ENCODE results near the gene RNU4-1.
A peak's percentile ranks its signal among the peaks of the same experiment; 100 is the strongest.
"Not testable (repeated sequence)": the region's sequence is repeated elsewhere in the genome, so short reads cannot be mapped to it uniquely, and the experiment has no call there.

RNU4-1 gene

DNA sequence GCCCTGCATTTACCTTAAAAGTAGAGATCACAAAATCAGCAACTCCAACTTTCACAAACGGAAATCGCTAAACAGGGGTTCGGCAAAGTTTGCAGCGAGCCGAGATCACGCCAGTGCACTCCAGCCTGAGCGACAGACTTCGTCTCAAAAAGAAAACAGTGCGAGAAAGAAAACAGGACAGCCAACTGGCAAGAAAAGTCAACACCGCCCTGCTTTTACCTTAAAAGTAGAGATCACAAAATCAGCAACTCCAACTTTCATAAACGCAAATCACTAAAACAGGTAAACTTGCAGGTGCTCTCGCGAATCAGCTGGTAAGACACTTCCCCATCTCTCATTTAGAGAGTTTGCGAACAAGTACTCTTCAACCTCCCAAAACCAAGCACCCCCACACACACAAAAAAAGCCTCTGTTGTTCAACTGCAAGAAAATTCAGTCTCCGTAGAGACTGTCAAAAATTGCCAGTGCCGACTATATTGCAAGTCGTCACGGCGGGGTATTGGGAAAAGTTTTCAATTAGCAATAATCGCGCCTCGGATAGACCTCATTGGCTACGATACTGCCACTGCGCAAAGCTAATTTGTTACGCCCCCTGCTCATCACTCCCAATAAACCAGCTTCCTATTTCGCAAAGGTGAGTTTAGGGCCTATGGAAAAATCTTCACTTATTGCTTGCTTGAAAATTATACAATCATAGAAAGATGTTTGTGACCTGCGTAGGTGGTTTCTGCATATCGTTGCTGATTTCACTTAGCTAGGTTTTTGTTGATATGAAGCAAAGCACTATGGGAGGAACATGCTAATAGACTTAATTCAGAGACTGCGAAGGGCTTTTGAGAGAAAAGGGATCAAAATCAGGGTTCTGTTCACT lies at the start of gene RNU4-1:
TSS of gene RNU4-1 (minus strand) at position 577 of the 871 bp plus-strand sequence.
- peak within 1 kb of the TSS; percentile 94 for H3K27ac ChIP-seq (ENCODE audit: low read depth, low read length)
- H3K9me3 ChIP-seq (ENCODE audit: low read length) = no peaks in the 10 kb centered on the region
- H3K4me3 ChIP-seq (ENCODE audit: low read depth in 1 of 2, low read length in 2 of 2) = peak within 1 kb of the TSS; percentile 17 to 77
- no peaks in the 10 kb centered on the region for H3K27me3 ChIP-seq (ENCODE audit: control insufficient read depth in 1 of 2, insufficient read depth in 2 of 2, low read length in 2 of 2)
- no peaks in the 10 kb centered on the region for H3K36me3 ChIP-seq (ENCODE audit: insufficient read depth, low read length)
- H3K9ac ChIP-seq (ENCODE audit: low read length) = peak within 1 kb of the TSS; percentile 93
- no peaks in the 10 kb centered on the region for H3K4me1 ChIP-seq (ENCODE audit: insufficient read depth, low read length)

DNA sequence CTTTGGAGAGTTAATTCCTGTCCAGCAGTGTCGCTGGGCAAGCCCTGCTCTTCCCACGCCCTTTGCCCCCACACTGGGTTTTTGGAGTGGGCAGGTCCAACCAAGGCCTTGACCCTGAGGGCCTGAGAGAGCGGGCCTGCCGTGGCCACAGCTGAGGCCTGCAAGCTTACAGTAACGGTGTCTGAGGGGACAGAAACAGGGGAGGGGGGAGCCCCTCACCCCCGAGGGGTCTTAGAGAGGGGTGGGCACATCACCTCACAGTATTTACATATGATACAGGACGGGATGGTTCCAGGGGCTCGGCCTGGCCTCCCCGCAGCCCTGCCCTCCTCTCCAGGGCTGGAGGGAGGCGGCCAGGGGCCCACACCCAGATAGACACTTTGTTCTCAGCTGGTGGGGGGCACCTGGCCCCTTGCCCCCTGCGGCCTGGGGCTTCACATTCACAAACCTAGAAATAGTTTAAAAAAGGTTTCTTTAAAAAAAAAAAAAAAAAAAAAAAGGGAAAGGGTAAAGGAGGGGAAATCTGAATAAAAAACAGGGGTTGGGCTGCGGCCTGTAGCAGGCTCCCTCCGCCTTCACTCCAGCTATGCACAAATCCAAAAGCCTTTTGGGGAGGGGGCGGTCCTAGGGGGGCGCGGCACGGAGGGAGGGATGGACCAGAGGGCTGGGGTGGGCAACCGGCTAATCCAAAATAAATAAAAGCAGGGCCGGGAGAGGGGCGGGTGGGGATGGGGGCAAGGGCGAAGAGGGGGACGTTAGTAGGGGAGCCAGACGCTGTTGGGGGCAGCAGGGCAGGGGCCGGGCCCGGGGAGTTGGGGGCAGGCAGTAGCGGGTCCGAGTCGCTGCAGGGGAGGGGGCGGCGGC lies 49.4 kb upstream of the RNU4-1 start:
- H3K4me1 ChIP-seq (ENCODE audit: insufficient read depth, low read length) = no peaks in the 10 kb centered on the region
- no peaks in the 10 kb centered on the region for H3K36me3 ChIP-seq (ENCODE audit: insufficient read depth, low read length)
- no peak overlapping the region for H3K9ac ChIP-seq (ENCODE audit: low read length)
- peaks cover 0 to 15% of the 10 kb centered on the region in 2 donors for H3K27me3 ChIP-seq (ENCODE audit: control insufficient read depth in 1 of 2, insufficient read depth in 2 of 2, low read length in 2 of 2)
- H3K9me3 ChIP-seq (ENCODE audit: low read length) = no peaks in the 10 kb centered on the region
- H3K4me3 ChIP-seq (ENCODE audit: low read depth in 1 of 2, low read length in 2 of 2) = no peak overlapping the region
- H3K27ac ChIP-seq (ENCODE audit: low read depth, low read length) = no peak overlapping the region

DNA sequence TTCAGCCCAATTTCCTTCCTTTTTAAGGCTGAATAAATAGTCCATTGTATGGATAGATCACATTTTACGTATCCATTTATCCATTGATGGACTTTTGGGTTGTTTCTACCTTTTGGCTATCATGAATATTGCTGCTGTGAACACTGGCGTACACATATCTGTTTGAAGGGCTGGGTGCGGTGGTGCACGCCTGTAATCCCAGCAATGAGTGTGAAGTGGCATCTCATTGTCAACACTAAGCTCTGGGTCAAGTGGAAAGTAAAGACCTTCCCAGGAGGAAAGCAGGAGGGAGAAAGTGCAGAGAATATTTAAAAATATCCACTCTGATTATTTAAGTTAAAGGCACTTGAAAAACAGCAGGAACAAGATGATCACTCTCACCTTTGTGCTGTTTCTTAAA lies 46.2 kb upstream of the RNU4-1 start:
- Histone ChIP-seq H3K9ac (ENCODE audit: low read length) (no peak overlapping the region), H3K4me1 (ENCODE audit: insufficient read depth, low read length) (no peaks in the 10 kb centered on the region), H3K27ac (ENCODE audit: low read depth, low read length) (no peak overlapping the region), H3K36me3 (ENCODE audit: insufficient read depth, low read length) (no peaks in the 10 kb centered on the region), H3K27me3 (ENCODE audit: control insufficient read depth in 1 of 2, insufficient read depth in 2 of 2, low read length in 2 of 2) (peaks cover 0 to 15% of the 10 kb centered on the region in 2 donors), H3K4me3 (ENCODE audit: low read depth in 1 of 2, low read length in 2 of 2) (no peak overlapping the region), H3K9me3 (ENCODE audit: low read length) (no peaks in the 10 kb centered on the region)

DNA sequence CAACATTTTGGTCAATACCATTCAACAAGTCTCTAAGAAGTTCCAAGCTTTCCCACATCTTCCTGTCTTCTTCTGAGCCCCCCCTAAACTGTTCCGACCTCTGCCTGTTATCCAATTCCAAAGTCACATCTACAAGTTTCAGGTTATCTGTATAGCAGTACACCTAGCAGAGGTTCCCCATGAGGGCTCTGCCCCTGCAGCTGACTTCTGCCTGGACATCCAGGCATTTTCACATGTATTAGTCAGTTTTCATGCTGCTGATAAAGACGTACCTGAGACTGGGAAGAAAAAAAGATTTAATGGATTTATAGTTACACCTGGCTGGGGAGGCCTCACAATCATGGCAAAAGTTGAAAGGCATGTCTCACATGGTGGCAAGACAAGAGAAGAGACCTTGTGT lies 44.7 kb upstream of the RNU4-1 start:
- Histone ChIP-seq H3K27me3 (ENCODE audit: control insufficient read depth in 1 of 2, insufficient read depth in 2 of 2, low read length in 2 of 2) (peaks cover 0 to 15% of the 10 kb centered on the region in 2 donors), H3K4me3 (ENCODE audit: low read depth in 1 of 2, low read length in 2 of 2) (no peak overlapping the region), H3K27ac (ENCODE audit: low read depth, low read length) (no peak overlapping the region), H3K9ac (ENCODE audit: low read length) (no peak overlapping the region), H3K36me3 (ENCODE audit: insufficient read depth, low read length) (no peaks in the 10 kb centered on the region), H3K9me3 (ENCODE audit: low read length) (no peaks in the 10 kb centered on the region), H3K4me1 (ENCODE audit: insufficient read depth, low read length) (no peaks in the 10 kb centered on the region)

DNA sequence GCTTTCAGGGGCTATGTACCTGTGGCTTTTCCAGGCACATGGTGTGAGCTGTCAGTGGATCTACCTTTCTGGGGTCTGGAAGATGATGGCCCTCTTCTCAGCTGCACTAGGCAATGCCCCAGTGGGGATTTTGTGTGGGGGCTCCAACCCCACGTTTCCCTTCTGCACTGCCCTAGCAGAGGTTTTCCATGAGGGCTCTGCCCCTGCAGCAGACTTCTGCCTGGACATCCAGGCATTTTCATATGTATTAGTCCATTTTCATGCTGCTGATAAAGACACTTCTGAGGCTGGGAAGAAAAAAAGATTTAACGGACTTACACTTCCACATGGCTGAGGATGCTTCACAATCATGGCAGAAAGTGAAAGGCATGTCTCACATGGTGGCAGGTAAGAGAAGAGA lies 43.4 kb upstream of the RNU4-1 start:
- H3K4me3 ChIP-seq (ENCODE audit: low read depth in 1 of 2, low read length in 2 of 2); H3K9ac ChIP-seq (ENCODE audit: low read length); H3K36me3 ChIP-seq (ENCODE audit: insufficient read depth, low read length); H3K4me1 ChIP-seq (ENCODE audit: insufficient read depth, low read length); H3K27ac ChIP-seq (ENCODE audit: low read depth, low read length); H3K9me3 ChIP-seq (ENCODE audit: low read length); H3K27me3 ChIP-seq (ENCODE audit: control insufficient read depth in 1 of 2, insufficient read depth in 2 of 2, low read length in 2 of 2): not testable (repeated sequence)

DNA sequence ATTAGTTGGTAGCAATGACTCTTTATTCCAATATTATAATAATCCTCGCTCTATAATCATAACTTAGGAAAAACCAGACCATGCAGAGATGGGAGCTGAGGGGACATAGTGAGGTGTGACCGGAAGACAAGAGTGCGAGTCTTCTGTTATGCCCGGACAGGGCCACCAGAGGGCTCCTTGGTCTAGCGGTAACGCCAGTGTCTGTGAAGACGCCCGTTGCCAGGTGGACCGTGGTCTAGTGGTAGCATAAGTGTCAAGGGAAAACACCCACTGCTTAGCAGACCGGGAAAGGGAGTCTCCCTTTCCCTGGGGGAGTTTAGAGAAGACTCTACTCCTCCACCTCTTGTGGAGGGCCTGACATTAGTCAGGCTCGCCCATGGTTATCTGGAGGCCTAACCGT lies 42.4 kb upstream of the RNU4-1 start:
- not testable (repeated sequence) for H3K4me1 ChIP-seq (ENCODE audit: insufficient read depth, low read length); H3K27ac ChIP-seq (ENCODE audit: low read depth, low read length); H3K4me3 ChIP-seq (ENCODE audit: low read depth in 1 of 2, low read length in 2 of 2); H3K9me3 ChIP-seq (ENCODE audit: low read length); H3K27me3 ChIP-seq (ENCODE audit: control insufficient read depth in 1 of 2, insufficient read depth in 2 of 2, low read length in 2 of 2); H3K9ac ChIP-seq (ENCODE audit: low read length); H3K36me3 ChIP-seq (ENCODE audit: insufficient read depth, low read length)

DNA sequence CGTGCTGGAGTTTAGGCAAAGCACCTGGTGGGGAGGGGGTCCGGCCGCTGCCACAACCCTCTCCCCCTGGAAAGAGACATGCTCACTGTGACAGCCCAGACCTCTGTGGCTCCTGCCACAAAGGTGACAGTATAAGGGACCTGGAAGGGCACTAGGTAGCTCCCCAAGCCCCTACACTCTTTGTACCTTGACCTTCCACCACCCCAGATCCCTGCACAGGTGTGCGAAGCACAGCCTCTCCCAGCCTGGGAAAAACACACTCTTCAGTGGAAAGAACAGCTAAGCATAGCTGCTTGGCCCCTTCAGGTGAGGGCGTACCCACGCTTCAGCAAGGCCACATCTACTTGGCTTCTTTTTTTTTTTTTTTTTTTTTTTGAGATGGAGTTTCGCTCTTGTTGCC lies 39.5 kb upstream of the RNU4-1 start:
- no peak overlapping the region for H3K4me3 ChIP-seq (ENCODE audit: low read depth in 1 of 2, low read length in 2 of 2)
- no peaks in the 10 kb centered on the region for H3K36me3 ChIP-seq (ENCODE audit: insufficient read depth, low read length)
- H3K9ac ChIP-seq (ENCODE audit: low read length) = no peak overlapping the region
- no peaks in the 10 kb centered on the region for H3K27me3 ChIP-seq (ENCODE audit: control insufficient read depth in 1 of 2, insufficient read depth in 2 of 2, low read length in 2 of 2)
- no peak overlapping the region for H3K27ac ChIP-seq (ENCODE audit: low read depth, low read length)
- H3K4me1 ChIP-seq (ENCODE audit: insufficient read depth, low read length) = no peaks in the 10 kb centered on the region
- H3K9me3 ChIP-seq (ENCODE audit: low read length) = no peaks in the 10 kb centered on the region

DNA sequence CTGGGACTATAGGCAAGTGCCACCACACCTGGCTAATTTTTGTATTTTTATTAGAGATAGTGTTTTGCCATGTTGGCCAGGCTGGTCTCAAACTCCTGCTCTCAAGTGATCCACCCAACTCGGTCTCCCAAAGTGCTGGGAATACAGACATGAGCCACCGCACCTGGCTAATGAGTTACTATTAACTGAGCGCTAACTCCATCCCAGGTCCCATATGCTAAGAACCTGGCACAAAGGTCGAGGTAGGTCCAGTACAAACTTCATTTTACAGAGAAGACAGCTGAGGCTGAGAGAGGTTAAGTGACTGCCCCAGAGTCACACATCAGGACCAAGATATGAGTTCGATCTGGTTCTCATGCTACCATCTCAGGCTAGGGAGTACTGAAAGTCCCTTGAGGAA lies 39.0 kb upstream of the RNU4-1 start:
- Histone ChIP-seq H3K9ac (ENCODE audit: low read length) (no peak overlapping the region), H3K4me3 (ENCODE audit: low read depth in 1 of 2, low read length in 2 of 2) (no peak overlapping the region), H3K27ac (ENCODE audit: low read depth, low read length) (no peak overlapping the region), H3K4me1 (ENCODE audit: insufficient read depth, low read length) (no peaks in the 10 kb centered on the region), H3K27me3 (ENCODE audit: control insufficient read depth in 1 of 2, insufficient read depth in 2 of 2, low read length in 2 of 2) (no peaks in the 10 kb centered on the region), H3K36me3 (ENCODE audit: insufficient read depth, low read length) (no peaks in the 10 kb centered on the region), H3K9me3 (ENCODE audit: low read length) (no peaks in the 10 kb centered on the region)

DNA sequence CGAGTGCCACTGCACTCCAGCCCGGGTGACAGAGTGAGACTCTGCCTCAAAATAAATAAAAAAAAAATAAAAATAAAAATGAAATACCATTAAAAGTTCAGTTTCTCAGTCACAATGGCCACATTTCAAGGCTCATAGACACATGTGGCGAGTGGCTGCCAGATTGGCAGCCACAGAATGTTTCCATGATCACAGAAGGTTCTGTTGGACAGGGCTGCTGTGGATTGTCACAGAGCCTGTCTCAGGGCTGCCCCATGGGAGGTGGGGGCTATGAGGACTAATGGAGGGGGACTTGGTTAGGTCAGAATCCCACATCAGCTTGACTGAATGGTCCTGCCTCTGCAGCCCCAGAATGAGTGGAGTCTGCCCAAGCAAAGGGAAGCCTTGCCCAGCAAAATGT lies 38.4 kb upstream of the RNU4-1 start:
- Histone ChIP-seq H3K27me3 (ENCODE audit: control insufficient read depth in 1 of 2, insufficient read depth in 2 of 2, low read length in 2 of 2) (no peaks in the 10 kb centered on the region), H3K27ac (ENCODE audit: low read depth, low read length) (no peak overlapping the region), H3K4me1 (ENCODE audit: insufficient read depth, low read length) (no peaks in the 10 kb centered on the region), H3K9ac (ENCODE audit: low read length) (no peak overlapping the region), H3K9me3 (ENCODE audit: low read length) (no peaks in the 10 kb centered on the region), H3K36me3 (ENCODE audit: insufficient read depth, low read length) (no peaks in the 10 kb centered on the region), H3K4me3 (ENCODE audit: low read depth in 1 of 2, low read length in 2 of 2) (no peak overlapping the region)

DNA sequence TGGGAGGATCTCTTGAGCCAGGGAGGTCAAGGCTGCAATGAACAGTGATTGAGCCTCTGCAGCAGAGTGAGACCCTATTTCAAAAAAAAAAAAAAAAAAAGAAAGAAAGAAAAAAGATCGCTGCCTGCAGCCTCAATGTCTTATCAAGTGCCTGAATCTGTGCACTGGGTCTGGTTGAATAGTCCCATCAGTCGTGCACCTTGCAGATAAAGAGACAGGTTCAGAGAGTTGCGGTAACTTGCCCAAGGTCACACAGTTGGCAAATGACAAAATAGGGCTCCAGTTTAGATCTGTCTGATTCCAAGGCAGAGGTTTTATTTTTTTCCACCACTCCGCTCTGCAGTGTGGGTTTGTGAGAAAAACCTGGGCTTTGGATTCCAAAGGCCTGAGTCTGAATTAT lies 35.2 kb upstream of the RNU4-1 start:
- H3K27ac ChIP-seq (ENCODE audit: low read depth, low read length) = no peak overlapping the region

DNA sequence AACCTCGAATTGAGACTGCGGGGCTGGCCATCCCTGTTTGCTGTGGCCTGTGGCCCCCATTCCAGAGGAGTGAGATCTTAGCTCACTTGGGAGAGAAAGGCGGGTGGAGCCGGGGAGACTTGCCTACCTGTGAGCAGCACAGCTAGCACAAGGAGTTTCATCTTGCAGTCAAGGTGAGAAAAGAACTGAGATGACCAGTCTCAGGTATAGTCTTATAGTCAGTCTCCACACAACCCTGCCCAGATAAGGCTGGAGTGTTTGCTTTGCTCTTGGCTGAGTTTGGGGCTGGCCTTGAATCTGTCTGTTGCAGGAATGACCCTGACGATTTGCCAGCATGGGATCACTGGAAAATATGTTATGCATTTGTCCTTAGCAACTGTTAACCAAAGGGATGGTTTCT lies 34.6 kb upstream of the RNU4-1 start, which contains the start of gene PLA2G1B:
TSS of gene PLA2G1B (minus strand) at position 187 of the 400 bp plus-strand sequence. CDS start at position 161, 26 bp downstream.
- Histone ChIP-seq H3K27ac (ENCODE audit: low read depth, low read length) (no peak within 1 kb of the TSS), H3K4me1 (ENCODE audit: insufficient read depth, low read length) (no peaks in the 10 kb centered on the region), H3K36me3 (ENCODE audit: insufficient read depth, low read length) (no peaks in the 10 kb centered on the region), H3K4me3 (ENCODE audit: low read depth in 1 of 2, low read length in 2 of 2) (no peak within 1 kb of the TSS), H3K9ac (ENCODE audit: low read length) (no peak within 1 kb of the TSS), H3K9me3 (ENCODE audit: low read length) (no peaks in the 10 kb centered on the region), H3K27me3 (ENCODE audit: control insufficient read depth in 1 of 2, insufficient read depth in 2 of 2, low read length in 2 of 2) (no peaks in the 10 kb centered on the region)

More for the DNA sequence above, 35.2 kb upstream of the RNU4-1 start:
- Histone ChIP-seq H3K4me1 (ENCODE audit: insufficient read depth, low read length) (no peaks in the 10 kb centered on the region), H3K27me3 (ENCODE audit: control insufficient read depth in 1 of 2, insufficient read depth in 2 of 2, low read length in 2 of 2) (no peaks in the 10 kb centered on the region), H3K9me3 (ENCODE audit: low read length) (no peaks in the 10 kb centered on the region), H3K36me3 (ENCODE audit: insufficient read depth, low read length) (no peaks in the 10 kb centered on the region), H3K9ac (ENCODE audit: low read length) (no peak overlapping the region), H3K4me3 (ENCODE audit: low read depth in 1 of 2, low read length in 2 of 2) (no peak overlapping the region)

Measured in muscle layer of colon (tissue), 2 donors.